CD14-positive monocyte (primary cell): ENCODE measurements around the gene GOLGA6A. TPM values are rescaled to one million over a fixed set of nuclear protein-coding genes. Genes with fewer than 3 reads are reported as not detected.
"Not testable (repeated sequence)": the region's sequence is repeated elsewhere in the genome, so short reads cannot be mapped to it uniquely, and the experiment has no call there.

Source experiments
- DNase-seq, 3 donors: peaks; one replicate each; pipeline ENCODE4 v3.0.0-alpha.2; 2011 to 2022
- H2AFZ ChIP-seq: 2 replicates; pipeline ENCODE4 v1.6.0; 2012; ENCODE audit warnings: mild to moderate bottlenecking, low read depth, low read length, inconsistent platforms; ENCODE audit not compliant: insufficient read depth, poor library complexity, severe bottlenecking
- H3K27ac ChIP-seq, 2 donors: 1 replicate in 1 of 2; 2 replicates in 1 of 2; pipeline ENCODE4 v1.5.1; 2012 to 2013; ENCODE audit warnings: low read length in 2 of 2, control low read depth in 1 of 2, inconsistent platforms in 1 of 2, low read depth in 1 of 2, mild to moderate bottlenecking in 1 of 2
- H3K27me3 ChIP-seq, 2 donors: one replicate each; pipeline versions ENCODE4 v1.6.0 to v1.6.1; 2011 to 2013; ENCODE audit warnings: low read length in 2 of 2; ENCODE audit not compliant: control insufficient read depth in 2 of 2, insufficient read depth in 2 of 2
- H3K36me3 ChIP-seq, 2 donors: replicated peaks in 1 of 2; 1 replicate in 1 of 2; 2 replicates in 1 of 2; pipeline versions ENCODE4 v1.5.1 to v1.6.1; 2012 to 2013; ENCODE audit warnings: low read length in 2 of 2, control low read depth in 1 of 2, inconsistent platforms in 1 of 2, mild to moderate bottlenecking in 1 of 2; ENCODE audit not compliant: insufficient read depth in 2 of 2, control insufficient read depth in 1 of 2
- H3K4me1 ChIP-seq, 2 donors: 1 replicate in 1 of 2; 2 replicates in 1 of 2; pipeline versions ENCODE4 v1.5.1 to v1.6.1; 2012 to 2013; ENCODE audit warnings: low read length in 2 of 2, control low read depth in 1 of 2, inconsistent platforms in 1 of 2, mild to moderate bottlenecking in 1 of 2, moderate library complexity in 1 of 2; ENCODE audit not compliant: insufficient read depth in 2 of 2, control insufficient read depth in 1 of 2
- H3K4me2 ChIP-seq: replicated peaks from 2 replicates; pipeline ENCODE3; 2012; ENCODE audit warnings: low read length, moderate library complexity, mild to moderate bottlenecking; ENCODE audit not compliant: poor library complexity, severe bottlenecking; ENCODE audit errors: extremely low read depth
- H3K4me3 ChIP-seq, 3 experiments: fragments of 200-600 bp in 1 of 3; sonication (generic) in 1 of 3; replicated peaks in 1 of 3; 1 replicate in 2 of 3; 2 replicates in 1 of 3; pipeline ENCODE4 v1.5.1; 2011 to 2013; ENCODE audit warnings: low read length in 3 of 3, mild to moderate bottlenecking in 3 of 3, control low read depth in 2 of 3, low read depth in 2 of 3, inconsistent platforms in 1 of 3, moderate library complexity in 1 of 3
- H3K79me2 ChIP-seq: 2 replicates; pipeline ENCODE4 v1.6.0; 2012; ENCODE audit warnings: mild to moderate bottlenecking, control low read depth, inconsistent platforms, low read length, moderate library complexity; ENCODE audit not compliant: insufficient read depth
- H3K9ac ChIP-seq: 2 replicates; pipeline ENCODE4 v1.6.0; 2017; ENCODE audit warnings: low read length, mild to moderate bottlenecking; ENCODE audit not compliant: insufficient read depth, poor library complexity, severe bottlenecking
- H3K9me3 ChIP-seq, 2 donors: replicated peaks in 1 of 2; 1 replicate in 1 of 2; 2 replicates in 1 of 2; pipeline versions ENCODE4 v1.5.1 to v1.6.1; 2012 to 2013; ENCODE audit warnings: low read length in 2 of 2, control low read depth in 1 of 2; ENCODE audit not compliant: control insufficient read depth in 1 of 2, insufficient read depth in 1 of 2
- H4K20me1 ChIP-seq: 2 replicates; pipeline ENCODE4 v1.6.0; 2012; ENCODE audit warnings: mild to moderate bottlenecking, low read length, control low read depth, moderate library complexity; ENCODE audit not compliant: insufficient read depth
- H3K27ac Mint-ChIP-seq, 7 donors: one replicate each; pipeline ENCODE4 v1.8.0; 2020; ENCODE audit warnings: mild to moderate bottlenecking in 7 of 7, mixed read lengths in 7 of 7, moderate library complexity in 6 of 7, inconsistent platforms in 2 of 7
- H3K27me3 Mint-ChIP-seq, 3 donors: one replicate each; pipeline ENCODE4 v1.8.0; 2021 to 2022; ENCODE audit warnings: low read depth in 3 of 3, mild to moderate bottlenecking in 3 of 3, mixed read lengths in 3 of 3, moderate library complexity in 3 of 3, inconsistent platforms in 1 of 3
- H3K36me3 Mint-ChIP-seq, 2 donors: one replicate each; pipeline ENCODE4 v1.8.0; 2020; ENCODE audit warnings: mixed read lengths in 2 of 2, inconsistent platforms in 1 of 2, mild to moderate bottlenecking in 1 of 2
- H3K4me1 Mint-ChIP-seq: one replicate; pipeline ENCODE4 v1.8.0; 2020; ENCODE audit warnings: mild to moderate bottlenecking, mixed read lengths
- H3K4me3 Mint-ChIP-seq, 2 donors: one replicate each; pipeline ENCODE4 v1.8.0; 2020; ENCODE audit warnings: mild to moderate bottlenecking in 2 of 2, mixed read lengths in 2 of 2, moderate library complexity in 1 of 2
- H3K9me3 Mint-ChIP-seq, 7 donors: one replicate each; pipeline ENCODE4 v1.8.0; 2020 to 2022; ENCODE audit warnings: mixed read lengths in 7 of 7, mild to moderate bottlenecking in 6 of 7, moderate library complexity in 6 of 7, inconsistent platforms in 2 of 7
- WGBS: methylation state at CpG from one replicate; pipeline ENCODE4 v1.1.5; 2013; ENCODE audit warnings: missing lambda C conversion rate; ENCODE audit not compliant: insufficient coverage; 5-methylcytosine and 5-hydroxymethylcytosine counted together
- intact Hi-C, 2 donors: fragments of 100-400 bp; cut with micrococcal nuclease; formaldehyde crosslinking; loops; one replicate each; pipeline versions ENCODE4 v1.15.0 to v1.15.1; 2023
- polyA plus RNA-seq, 3 donors: library from polyadenylated mRNA; depleted of rRNA in 1 of 3; unstranded in 2 of 3; stranded (reverse) in 1 of 3; fragments of 300-500 nt in 2 of 3; fragments of >200 nt in 1 of 3; fragmentation: Illumina TruSeq in 2 of 3; gene quantifications; 1 replicate in 2 of 3; 2 replicates in 1 of 3; pipeline ENCODE4 v1.2.3, GENCODE V29; 2012 to 2021
- TF ChIP-seq, protein P1 (sequence below): fragments of 200-600 bp; IDR thresholded peaks from one replicate; pipeline ENCODE4 v1.8.0; 2022; ENCODE audit warnings: antibody characterized with exemption, mild to moderate bottlenecking

GOLGA6A gene
- polyA plus RNA-seq, 3 donors, result 0.03 TPM; not detected in 2

DNA sequence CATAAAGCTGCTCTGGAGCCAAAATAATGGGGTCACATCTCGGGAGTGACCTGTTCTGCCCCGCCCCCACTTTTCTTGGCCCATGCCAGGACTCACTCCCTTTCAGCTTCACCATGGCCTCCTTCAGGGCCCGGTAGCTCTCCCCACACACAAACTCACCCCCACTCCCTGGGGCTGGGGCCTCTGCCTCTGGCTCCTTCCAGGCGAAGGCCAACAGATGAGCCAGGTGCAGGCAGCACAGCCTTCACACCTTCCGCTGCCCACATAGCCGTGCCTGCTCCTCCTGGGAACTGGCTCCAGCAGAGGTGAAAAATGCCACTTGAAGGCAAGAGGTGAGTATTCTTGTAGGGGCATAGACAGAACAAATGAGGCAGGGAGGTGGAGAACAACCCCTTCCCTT lies 10.7 kb downstream of the GOLGA6A start:
- H2AFZ ChIP-seq, H3K36me3 ChIP-seq, H3K9ac ChIP-seq, H3K9me3 ChIP-seq, H3K4me3 ChIP-seq, DNase-seq, H3K27ac ChIP-seq, H3K4me1 ChIP-seq, intact Hi-C loops, H3K9me3 Mint-ChIP-seq, H3K79me2 ChIP-seq, H3K27me3 ChIP-seq, H3K27me3 Mint-ChIP-seq, H4K20me1 ChIP-seq, H3K4me2 ChIP-seq, H3K4me3 Mint-ChIP-seq, H3K4me1 Mint-ChIP-seq, H3K27ac Mint-ChIP-seq, H3K36me3 Mint-ChIP-seq: not testable (repeated sequence)
- WGBS, result 100% methylated on average over 2 of the region's 6 CpGs

DNA sequence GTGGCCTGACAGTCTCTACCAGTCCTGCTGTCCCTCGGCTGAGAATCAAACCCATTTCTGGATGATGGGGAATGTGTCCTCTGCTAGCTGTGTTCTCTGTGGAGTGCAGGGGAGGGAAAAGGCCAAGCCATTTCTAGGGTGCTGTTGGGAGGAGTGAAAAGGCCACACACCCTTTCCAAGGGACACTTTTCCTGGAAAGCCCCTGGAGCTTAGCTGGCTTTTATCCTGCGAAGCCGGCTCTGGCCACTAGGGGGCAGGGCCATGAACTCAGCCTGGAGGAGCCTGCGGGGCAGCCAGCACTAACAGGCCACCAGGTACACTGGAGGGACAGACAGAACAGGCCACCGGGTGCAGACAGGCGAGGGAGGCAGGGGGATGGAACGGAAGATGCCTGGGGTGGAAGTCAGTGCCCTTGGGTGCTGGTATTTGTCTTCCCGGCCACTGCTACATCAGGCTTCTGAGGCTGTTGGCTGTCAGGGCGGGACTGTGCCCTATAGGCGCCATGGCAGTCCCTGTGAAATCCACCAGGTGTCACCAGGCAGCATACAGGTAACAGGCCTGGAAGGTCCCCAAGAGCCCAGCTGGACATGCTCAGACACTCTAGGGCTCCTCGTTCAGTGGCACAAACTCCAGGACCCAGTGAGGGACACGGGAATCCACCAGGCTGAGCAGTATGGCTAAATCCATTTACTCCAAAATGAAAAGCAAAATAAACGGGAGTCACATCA lies 16.5 kb downstream of the GOLGA6A start:
- H3K79me2 ChIP-seq, H3K27me3 ChIP-seq, H3K4me2 ChIP-seq, H3K27me3 Mint-ChIP-seq, H3K4me1 Mint-ChIP-seq, H3K4me3 Mint-ChIP-seq, H3K4me3 ChIP-seq, H3K27ac Mint-ChIP-seq, intact Hi-C loops, H3K9ac ChIP-seq, H3K9me3 Mint-ChIP-seq, H3K27ac ChIP-seq, H3K36me3 Mint-ChIP-seq, H2AFZ ChIP-seq, H3K9me3 ChIP-seq, H3K36me3 ChIP-seq, H4K20me1 ChIP-seq, DNase-seq, H3K4me1 ChIP-seq: not testable (repeated sequence)
- TF ChIP-seq, protein P1, sequence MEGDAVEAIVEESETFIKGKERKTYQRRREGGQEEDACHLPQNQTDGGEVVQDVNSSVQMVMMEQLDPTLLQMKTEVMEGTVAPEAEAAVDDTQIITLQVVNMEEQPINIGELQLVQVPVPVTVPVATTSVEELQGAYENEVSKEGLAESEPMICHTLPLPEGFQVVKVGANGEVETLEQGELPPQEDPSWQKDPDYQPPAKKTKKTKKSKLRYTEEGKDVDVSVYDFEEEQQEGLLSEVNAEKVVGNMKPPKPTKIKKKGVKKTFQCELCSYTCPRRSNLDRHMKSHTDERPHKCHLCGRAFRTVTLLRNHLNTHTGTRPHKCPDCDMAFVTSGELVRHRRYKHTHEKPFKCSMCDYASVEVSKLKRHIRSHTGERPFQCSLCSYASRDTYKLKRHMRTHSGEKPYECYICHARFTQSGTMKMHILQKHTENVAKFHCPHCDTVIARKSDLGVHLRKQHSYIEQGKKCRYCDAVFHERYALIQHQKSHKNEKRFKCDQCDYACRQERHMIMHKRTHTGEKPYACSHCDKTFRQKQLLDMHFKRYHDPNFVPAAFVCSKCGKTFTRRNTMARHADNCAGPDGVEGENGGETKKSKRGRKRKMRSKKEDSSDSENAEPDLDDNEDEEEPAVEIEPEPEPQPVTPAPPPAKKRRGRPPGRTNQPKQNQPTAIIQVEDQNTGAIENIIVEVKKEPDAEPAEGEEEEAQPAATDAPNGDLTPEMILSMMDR, result peak; percentile 68
- no CpG with 5 or more reads among the region's 13 CpGs for WGBS

DNA sequence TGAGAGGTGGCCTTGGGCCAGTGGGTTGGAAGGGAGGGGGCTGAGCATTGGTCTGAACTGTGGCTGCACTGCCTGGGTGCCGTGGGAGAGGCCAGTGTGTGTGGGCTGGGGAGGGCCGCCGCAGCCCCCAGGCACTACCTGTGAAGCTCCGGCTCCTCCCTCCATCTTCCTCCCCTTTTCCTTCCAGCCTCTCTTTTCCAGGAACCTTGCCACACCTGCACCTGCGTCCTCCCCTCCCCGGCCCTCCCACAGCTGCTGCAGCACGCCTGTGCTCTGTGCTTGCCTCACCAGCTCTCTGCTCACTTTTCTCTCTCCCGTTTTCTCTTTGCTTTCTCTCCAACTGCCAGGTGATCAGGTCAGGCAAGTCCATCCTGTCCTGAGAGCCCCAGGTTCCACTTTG lies 17.5 kb downstream of the GOLGA6A start:
- DNase-seq, intact Hi-C loops, H4K20me1 ChIP-seq, H3K27me3 Mint-ChIP-seq, H3K4me1 Mint-ChIP-seq, H2AFZ ChIP-seq, H3K27ac ChIP-seq, H3K4me2 ChIP-seq, H3K9ac ChIP-seq, H3K4me3 Mint-ChIP-seq, H3K9me3 Mint-ChIP-seq, H3K36me3 Mint-ChIP-seq, H3K79me2 ChIP-seq, H3K27ac Mint-ChIP-seq, H3K4me1 ChIP-seq, H3K36me3 ChIP-seq, H3K9me3 ChIP-seq, H3K27me3 ChIP-seq, H3K4me3 ChIP-seq: not testable (repeated sequence)
- 95% methylated on average over 4 of the region's 8 CpGs for WGBS

DNA sequence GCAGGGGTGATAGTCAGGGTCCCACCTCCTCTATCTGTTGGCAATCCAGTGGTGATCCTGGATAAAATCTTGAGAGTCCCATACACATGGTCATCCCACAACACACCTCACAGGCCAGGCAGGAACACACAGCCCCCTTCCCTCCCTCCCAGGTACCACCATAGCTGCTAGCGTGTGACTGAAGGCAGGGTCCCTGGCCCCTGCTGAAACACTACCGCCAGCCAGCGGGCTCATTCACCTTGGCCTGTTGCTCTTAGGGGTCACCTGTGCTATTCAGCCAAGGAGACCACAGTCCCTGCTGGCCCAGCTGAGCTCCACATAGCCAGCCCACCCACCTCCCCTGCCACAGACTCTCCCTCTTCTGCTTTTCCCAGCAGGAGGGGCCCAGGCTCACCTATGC lies 18.2 kb downstream of the GOLGA6A start:
- intact Hi-C loops, H3K27me3 ChIP-seq, H2AFZ ChIP-seq, H3K79me2 ChIP-seq, H3K9me3 ChIP-seq, H3K36me3 ChIP-seq, H3K4me2 ChIP-seq, H3K27me3 Mint-ChIP-seq, H4K20me1 ChIP-seq, H3K36me3 Mint-ChIP-seq, H3K27ac ChIP-seq, H3K4me3 ChIP-seq, H3K4me3 Mint-ChIP-seq, H3K9ac ChIP-seq, H3K4me1 ChIP-seq, H3K9me3 Mint-ChIP-seq, DNase-seq, H3K27ac Mint-ChIP-seq, H3K4me1 Mint-ChIP-seq: not testable (repeated sequence)
- no CpG with 5 or more reads among the region's 3 CpGs for WGBS
